Upper lobe of left lung (tissue), 6 donors: Measurements from ENCODE around the gene ST3GAL4. TPM values are rescaled to one million over a fixed set of nuclear protein-coding genes. Genes with fewer than 3 reads are reported as not detected.
A peak's percentile ranks its signal among the peaks of the same experiment; 100 is the strongest.

Experiments
- ATAC-seq, 2 donors: fragments of 200-7000 bp; cut with Tn5 transposase; one replicate each; pipeline ENCODE4 v1.9.1; 2022; ENCODE audit warnings: mild to moderate bottlenecking in 2 of 2, moderate library complexity in 2 of 2; ENCODE audit not compliant: low FRiP score in 2 of 2
- DNase-seq, 2 donors: peaks; one replicate each; pipeline ENCODE4 v3.0.0-alpha.2; 2019 to 2020
- H3K27ac ChIP-seq, 4 donors: fragments of 200-600 bp; sonication (generic); one replicate each; pipeline ENCODE4 v1.5.1; 2016 to 2019
- H3K27me3 ChIP-seq, 4 donors: fragments of 200-600 bp; sonication (generic); one replicate each; pipeline ENCODE4 v1.5.1; 2017 to 2019
- H3K36me3 ChIP-seq, 4 donors: fragments of 200-600 bp; sonication (generic); one replicate each; pipeline ENCODE4 v1.5.1; 2016 to 2019
- H3K4me1 ChIP-seq, 4 donors: fragments of 200-600 bp; sonication (generic); one replicate each; pipeline ENCODE4 v1.5.1; 2018 to 2019
- H3K4me3 ChIP-seq, 4 donors: fragments of 200-600 bp; sonication (generic); one replicate each; pipeline ENCODE4 v1.5.1; 2017 to 2019; ENCODE audit warnings: mild to moderate bottlenecking in 2 of 4, moderate library complexity in 1 of 4
- H3K9me3 ChIP-seq, 4 donors: fragments of 200-600 bp; sonication (generic); one replicate each; pipeline ENCODE4 v1.5.1; 2018 to 2019
- CTCF ChIP-seq, 6 experiments: fragments of 450-650 bp in 4 of 6; fragments of 200-600 bp in 2 of 6; sonication (generic) in 2 of 6; IDR thresholded peaks; one replicate each; pipeline ENCODE4 v1.5.1; 2016 to 2019; ENCODE audit warnings: antibody characterized with exemption in 6 of 6
- EP300 ChIP-seq, 4 donors: sonication (generic); formaldehyde crosslinking; IDR thresholded peaks; one replicate each; pipeline ENCODE4 v1.5.1; 2017; ENCODE audit warnings: antibody characterized with exemption in 4 of 4, control low read depth in 2 of 4
- POLR2A ChIP-seq, 4 donors: fragments of 450-650 bp; IDR thresholded peaks; one replicate each; pipeline ENCODE4 v1.5.1; 2016 to 2017; ENCODE audit warnings: antibody characterized with exemption in 4 of 4, mild to moderate bottlenecking in 2 of 4
- POLR2AphosphoS5 ChIP-seq, 2 donors: sonication (generic); formaldehyde crosslinking; IDR thresholded peaks; one replicate each; pipeline ENCODE4 v1.5.1; 2017; ENCODE audit warnings: antibody characterized with exemption in 2 of 2
- WGBS, 2 donors: methylation state at CpG; one replicate each; pipeline ENCODE4 v1.1.5; 2017 to 2018; 5-methylcytosine and 5-hydroxymethylcytosine counted together
- total RNA-seq, 6 donors: library from RNA; depleted of rRNA in 4 of 6; stranded (reverse); fragments of >200 nt in 4 of 6; gene quantifications; one replicate each; pipeline versions ENCODE4 v1.1.0 to v1.2.1, GENCODE V29; 2016 to 2021
- donor health status: DM: no; HTN: no; CAD: no; lungs with moderate emphysema.
- donor health status: DM: no; HTN: yes; CAD: no; lungs with severe emphysema.

The ST3GAL4 gene
- total RNA-seq, 6 donors from 2014 or later: 20.6 to 47.9 (median 34.0) TPM

- Histone ChIP-seq H3K4me1 (peaks cover 3 to 44% (median 23%) of the 10 kb centered on the region in 4 donors), H3K27me3 (no peaks in the 10 kb centered on the region), H3K36me3 (peaks cover 0 to 28% (median 4%) of the 10 kb centered on the region in 4 donors), H3K27ac (peak overlapping the region in 1 of 4 donors; percentile 13), H3K4me3 (no peak overlapping the region), H3K9me3 (no peaks in the 10 kb centered on the region)
- WGBS, 2 donors: 52 to 54% methylated on average over 4 to 9 of the region's 9 CpGs
- DNase-seq (no peak), ATAC-seq (no peak)
- no peak for TF ChIP-seq POLR2A (IDR thresholded peaks at IDR 0.05)
- TF ChIP-seq EP300 (IDR thresholded peaks at IDR 0.05): no peak
- TF ChIP-seq POLR2AphosphoS5 (IDR thresholded peaks at IDR 0.05): no peak
- no peak for TF ChIP-seq CTCF (IDR thresholded peaks at IDR 0.05)
These were observed 18.8 kb upstream of the ST3GAL4 start for GRCh38 chr11:126336671-126337101.

- H3K4me1 ChIP-seq: peaks cover 3 to 44% (median 23%) of the 10 kb centered on the region in 4 donors
- H3K4me3 ChIP-seq: no peak overlapping the region
- peaks cover 0 to 27% (median 4%) of the 10 kb centered on the region in 4 donors for H3K36me3 ChIP-seq
- H3K27ac ChIP-seq: peak overlapping the region in 1 of 4 donors; percentile 13
- ATAC-seq: no peak
- WGBS, 2 donors: 88 to 90% methylated on average over 2 to 4 of the region's 4 CpGs
- no peak for DNase-seq
- H3K27me3 ChIP-seq: no peaks in the 10 kb centered on the region
- TF ChIP-seq POLR2A (IDR thresholded peaks at IDR 0.05) (no peak), EP300 (IDR thresholded peaks at IDR 0.05) (no peak), POLR2AphosphoS5 (IDR thresholded peaks at IDR 0.05) (no peak), CTCF (IDR thresholded peaks at IDR 0.05) (no peak)
- no peaks in the 10 kb centered on the region for H3K9me3 ChIP-seq
These were observed 18.4 kb upstream of the ST3GAL4 start for GRCh38 chr11:126337126-126337473.

- Histone ChIP-seq H3K4me3 (no peak overlapping the region), H3K4me1 (peaks cover 3 to 44% (median 23%) of the 10 kb centered on the region in 4 donors), H3K9me3 (no peaks in the 10 kb centered on the region), H3K36me3 (peaks cover 0 to 28% (median 6%) of the 10 kb centered on the region in 4 donors), H3K27ac (no peak overlapping the region), H3K27me3 (no peaks in the 10 kb centered on the region)
- TF ChIP-seq POLR2A (IDR thresholded peaks at IDR 0.05) (no peak), CTCF (IDR thresholded peaks at IDR 0.05) (no peak), POLR2AphosphoS5 (IDR thresholded peaks at IDR 0.05) (no peak), EP300 (IDR thresholded peaks at IDR 0.05) (no peak)
- ATAC-seq (peak in 1 of 2 donors; percentile 23), DNase-seq (no peak)
- 84 to 89% methylated on average over 13 to 15 of the region's 15 CpGs for WGBS, 2 donors
These were observed 17.8 kb upstream of the ST3GAL4 start for GRCh38 chr11:126337474-126338241.

- 78 to 85% methylated on average over 6 to 7 of the region's 7 CpGs for WGBS, 2 donors
- Histone ChIP-seq H3K9me3 (no peaks in the 10 kb centered on the region), H3K4me3 (no peak overlapping the region), H3K36me3 (peaks cover 3 to 34% (median 7%) of the 10 kb centered on the region in 4 donors), H3K27ac (peak overlapping the region; percentile 26 to 46 (median 38)), H3K4me1 (peaks cover 3 to 44% (median 23%) of the 10 kb centered on the region in 4 donors), H3K27me3 (no peaks in the 10 kb centered on the region)
- ATAC-seq: peak in 1 of 2 donors; percentile 2
- DNase-seq: no peak
- TF ChIP-seq POLR2AphosphoS5 (IDR thresholded peaks at IDR 0.05) (no peak), CTCF (IDR thresholded peaks at IDR 0.05) (no peak), POLR2A (IDR thresholded peaks at IDR 0.05) (no peak), EP300 (IDR thresholded peaks at IDR 0.05) (no peak)
These were observed 17.0 kb upstream of the ST3GAL4 start for GRCh38 chr11:126338346-126339055.
